PC-9 (cell line): ENCODE measurements around the gene VOPP1. TPM values are rescaled to one million over a fixed set of nuclear protein-coding genes. Genes with fewer than 3 reads are reported as not detected.

Experiments
- BruUV-seq: library from RNA; stranded (reverse); fragments of 400-500 nt; replicated peaks from 2 replicates; lab custom pipeline; 2021; lab: Mats Ljungman, UMichigan
- CTCF ChIA-PET: fragments of 300-600 bp; sonication (Branson Sonifier 250); formaldehyde crosslinking; loops from one replicate; lab custom pipeline; 2022; ENCODE audit warnings: antibody characterized with exemption; lab: Charles Lee
- POLR2A ChIA-PET: fragments of 300-600 bp; sonication (Branson Sonifier 250); formaldehyde crosslinking; loops from one replicate; lab custom pipeline; 2022; ENCODE audit warnings: antibody characterized with exemption; ENCODE audit not compliant: unreplicated experiment; lab: Charles Lee
- DNase-seq, 2 experiments: peaks; one replicate each; pipeline versions ENCODE4 v3.0.0 to v3.0.0-alpha.2; 2015 to 2022; ENCODE audit warnings: mixed read lengths in 1 of 2
- H2AFZ ChIP-seq: fragments of 200-600 bp; sonication (generic); 2 replicates; pipeline ENCODE4 v1.8.1; 2017; ENCODE audit warnings: antibody characterized with exemption
- H3F3A ChIP-seq: fragments of 200-600 bp; sonication (generic); 2 replicates; pipeline ENCODE4 v1.8.1; 2017; ENCODE audit warnings: antibody characterized with exemption, mild to moderate bottlenecking, low read depth; ENCODE audit not compliant: insufficient read depth
- H3K27ac ChIP-seq: fragments of 200-600 bp; sonication (generic); 2 replicates; pipeline ENCODE4 v1.6.1; 2016; ENCODE audit warnings: mixed run types
- H3K27me3 ChIP-seq: fragments of 200-600 bp; sonication (generic); 2 replicates; pipeline ENCODE4 v1.6.1; 2016; ENCODE audit warnings: low read depth, mixed run types; ENCODE audit not compliant: insufficient read depth
- H3K36me3 ChIP-seq: fragments of 200-600 bp; sonication (generic); 2 replicates; pipeline ENCODE4 v1.6.1; 2016; ENCODE audit warnings: low read depth, mixed run types
- H3K4me1 ChIP-seq: fragments of 200-600 bp; sonication (generic); replicated peaks from 2 replicates; pipeline ENCODE4 v1.6.1; 2016; ENCODE audit warnings: mixed run types; ENCODE audit not compliant: insufficient read depth
- H3K4me2 ChIP-seq: fragments of 200-600 bp; sonication (generic); 2 replicates; pipeline ENCODE4 v1.6.1; 2017; ENCODE audit warnings: mixed run types
- H3K4me3 ChIP-seq: fragments of 200-600 bp; sonication (generic); 2 replicates; pipeline ENCODE4 v1.6.1; 2016; ENCODE audit warnings: mixed run types
- H3K79me2 ChIP-seq: fragments of 200-600 bp; sonication (generic); 2 replicates; pipeline ENCODE4 v1.6.1; 2017; ENCODE audit warnings: low read depth, mixed run types
- H3K9me2 ChIP-seq: fragments of 200-600 bp; sonication (generic); 2 replicates; pipeline ENCODE4 v1.8.1; 2017; ENCODE audit warnings: mild to moderate bottlenecking; ENCODE audit not compliant: insufficient read depth
- H3K9me3 ChIP-seq: fragments of 200-600 bp; sonication (generic); 2 replicates; pipeline ENCODE4 v1.8.1; 2016; ENCODE audit warnings: low read depth; ENCODE audit not compliant: insufficient read depth
- H4K20me1 ChIP-seq: fragments of 200-600 bp; sonication (generic); 2 replicates; pipeline ENCODE4 v1.8.1; 2017; ENCODE audit not compliant: insufficient read depth
- CTCF ChIP-seq: fragments of 200-600 bp; sonication (generic); conservative IDR thresholded peaks from 2 replicates; pipeline ENCODE4 v1.6.1; 2017; ENCODE audit warnings: mixed run types, antibody characterized with exemption, mild to moderate bottlenecking, moderate library complexity
- EZH2 ChIP-seq: fragments of 200-600 bp; sonication (generic); IDR thresholded peaks from 2 replicates; pipeline ENCODE4 v1.8.0; 2017; ENCODE audit warnings: antibody characterized with exemption, low read depth
- intact Hi-C: fragments of 100-400 bp; cut with micrococcal nuclease; formaldehyde crosslinking; loops from one replicate; pipeline ENCODE4 v1.10.0; 2022; ENCODE audit not compliant: unreplicated experiment
- total RNA-seq: library from RNA; stranded (reverse); gene quantifications from 2 replicates; pipeline ENCODE4 v1.2.3, GENCODE V29; 2021

VOPP1 gene
- total RNA-seq, 1 experiment from 2014 or later, result 207 TPM

- TF ChIP-seq EZH2 (no peak), CTCF (no peak)
- Histone ChIP-seq H3F3A (peaks cover 46% of the 10 kb centered on the region), H2AFZ (no peak overlapping the region), H4K20me1 (no peaks in the 10 kb centered on the region), H3K27ac (peak overlapping the region; percentile 82), H3K36me3 (peaks cover 8% of the 10 kb centered on the region; the same call in 1 of the 2 replicates), H3K4me2 (peak overlapping the region; percentile 73), H3K27me3 (no peaks in the 10 kb centered on the region), H3K4me3 (no peak overlapping the region), H3K79me2 (peaks cover 94% of the 10 kb centered on the region), H3K4me1 (peaks cover 81% of the 10 kb centered on the region), H3K9me2 (no peaks in the 10 kb centered on the region), H3K9me3 (no peaks in the 10 kb centered on the region)
- no TSS peak for BruUV-seq
- ChIA-PET POLR2A (no interaction called here), CTCF (no interaction called here)
- DNase-seq, result no peak
- intact Hi-C loops, result loop anchor here (2.0 to 5.0 kb wide), 2 partner anchors 505 to 727 kb away; partner anchors contain the start of gene SUMF2
These were observed 14.6 kb downstream of the VOPP1 start for GRCh38 chr7:55557666-55558188.

- TF ChIP-seq CTCF, result no peak
- TF ChIP-seq EZH2, result no peak
- Histone ChIP-seq H3K4me3 (peak overlapping the region; percentile 19; the same call in 1 of the 2 replicates), H3K36me3 (peaks cover 8% of the 10 kb centered on the region; the same call in 1 of the 2 replicates), H3K9me3 (no peaks in the 10 kb centered on the region), H2AFZ (no peak overlapping the region), H3K27me3 (no peaks in the 10 kb centered on the region), H3K79me2 (peaks cover 93% of the 10 kb centered on the region), H3K9me2 (no peaks in the 10 kb centered on the region), H3K4me2 (peak overlapping the region; percentile 73), H3K27ac (peak overlapping the region; percentile 82), H3F3A (peaks cover 51% of the 10 kb centered on the region), H3K4me1 (peaks cover 84% of the 10 kb centered on the region), H4K20me1 (no peaks in the 10 kb centered on the region)
- intact Hi-C loops, result loop anchor here (1.0 to 5.0 kb wide), 5 partner anchors 8 to 726 kb away; partner anchors contain the start of gene SUMF2
- no peak for DNase-seq
- ChIA-PET CTCF (interaction anchor here (1.0 to 1.3 kb wide), 2 partner anchors 9 to 18 kb away, joined by 3 to 4 read pairs; no protein-coding TSS in a partner anchor), POLR2A (interaction anchor here (0.9 to 1.0 kb wide), 3 partner anchors 10 to 17 kb away, joined by 6 to 12 read pairs (median 7); no protein-coding TSS in a partner anchor)
- no TSS peak for BruUV-seq
These were observed 15.8 kb downstream of the VOPP1 start for GRCh38 chr7:55556492-55556891.

GRCh38 chr7:55556031-55556430 lies 16.3 kb downstream of the VOPP1 start:
- Histone ChIP-seq H3K79me2 (peaks cover 93% of the 10 kb centered on the region), H3K27ac (peak overlapping the region; percentile 82), H3K27me3 (no peaks in the 10 kb centered on the region), H3K9me2 (no peaks in the 10 kb centered on the region), H3K4me1 (peaks cover 89% of the 10 kb centered on the region), H3K9me3 (no peaks in the 10 kb centered on the region), H3F3A (peaks cover 51% of the 10 kb centered on the region), H2AFZ (no peak overlapping the region), H4K20me1 (no peaks in the 10 kb centered on the region), H3K4me2 (peak overlapping the region; percentile 73), H3K4me3 (peak overlapping the region; percentile 34), H3K36me3 (peaks cover 8% of the 10 kb centered on the region; the same call in 1 of the 2 replicates)
- intact Hi-C loops, result loop anchor here (1.0 to 5.0 kb wide), 5 partner anchors 8 to 725 kb away; partner anchors contain the start of gene SUMF2
- BruUV-seq, result no TSS peak
- TF ChIP-seq CTCF, result no peak
- TF ChIP-seq EZH2, result no peak
- ChIA-PET POLR2A (interaction anchor here (0.9 to 1.0 kb wide), 3 partner anchors 9 to 17 kb away, joined by 6 to 12 read pairs (median 7); no protein-coding TSS in a partner anchor), CTCF (interaction anchor here (1.0 to 1.6 kb wide), 3 partner anchors 9 to 18 kb away, joined by 3 to 6 read pairs (median 4); no protein-coding TSS in a partner anchor)
- peak; percentile 94 to 100 for DNase-seq
